Endothelial cell of umbilical vein (primary cell): ENCODE data around the gene CNRIP1.

Experiments
- EZH2 ChIP-seq: IDR thresholded peaks from 2 replicates; pipeline ENCODE4 v1.6.1; 2012; ENCODE audit warnings: borderline replicate concordance, low read depth, mild to moderate bottlenecking, moderate library complexity, low read length, inconsistent platforms; ENCODE audit not compliant: severe bottlenecking
- POLR2AphosphoS5 ChIP-seq: IDR thresholded peaks from 2 replicates; pipeline ENCODE4 v1.6.1; 2012; ENCODE audit warnings: low read depth, mild to moderate bottlenecking, control low read depth, low read length, moderate library complexity; ENCODE audit not compliant: insufficient read depth
- TF ChIP-seq, protein P1 (sequence below), 2 donors: IDR thresholded peaks; 1 replicate in 1 of 2; 2 replicates in 1 of 2; pipeline ENCODE4 v1.5.1; 2011; ENCODE audit warnings: low read length in 2 of 2, mild to moderate bottlenecking in 2 of 2, moderate library complexity in 2 of 2, control low read depth in 1 of 2, inconsistent platforms in 1 of 2, low read depth in 1 of 2; ENCODE audit not compliant: insufficient read depth in 1 of 2; ENCODE audit errors: extremely low read depth in 1 of 2

DNA sequence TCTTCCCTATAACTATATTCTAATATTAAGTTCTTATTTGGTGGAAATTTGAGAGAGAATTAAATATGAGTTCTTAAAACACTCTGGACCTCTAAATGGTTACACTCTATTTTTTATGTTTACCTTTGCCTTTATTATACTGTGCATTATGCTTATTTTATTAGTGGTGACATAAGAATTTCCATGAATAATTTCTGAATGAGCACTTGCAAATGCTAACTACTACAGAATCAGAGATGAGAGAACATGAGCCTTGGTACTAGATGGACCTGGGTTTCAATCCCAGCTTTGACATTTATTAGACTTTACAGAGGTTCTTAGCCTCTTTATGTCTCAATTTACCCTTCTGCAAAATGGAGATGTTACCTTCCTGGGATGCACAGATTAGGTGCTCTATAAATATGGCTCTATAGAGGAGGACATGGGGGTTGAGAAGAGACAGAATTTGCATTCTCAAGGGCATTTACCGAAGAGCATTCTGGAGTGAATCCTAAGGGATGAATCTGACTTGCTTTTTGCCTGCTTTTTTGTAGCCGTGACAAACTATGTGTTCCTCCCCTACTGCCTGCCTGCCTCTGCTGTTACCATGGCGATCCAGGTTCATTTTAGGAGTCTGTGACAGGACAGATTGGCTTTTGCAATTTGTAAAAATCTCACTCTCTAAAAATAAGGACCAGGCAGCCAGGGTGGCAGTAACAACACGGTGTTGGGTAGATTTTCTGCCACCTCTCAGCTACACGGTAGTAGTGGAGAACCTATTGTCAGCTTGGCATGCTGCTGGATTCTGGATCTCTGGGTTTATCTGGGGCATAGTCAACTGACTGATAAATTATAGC, 20.7 kb upstream of the CNRIP1 start:
- TF ChIP-seq, protein P1, sequence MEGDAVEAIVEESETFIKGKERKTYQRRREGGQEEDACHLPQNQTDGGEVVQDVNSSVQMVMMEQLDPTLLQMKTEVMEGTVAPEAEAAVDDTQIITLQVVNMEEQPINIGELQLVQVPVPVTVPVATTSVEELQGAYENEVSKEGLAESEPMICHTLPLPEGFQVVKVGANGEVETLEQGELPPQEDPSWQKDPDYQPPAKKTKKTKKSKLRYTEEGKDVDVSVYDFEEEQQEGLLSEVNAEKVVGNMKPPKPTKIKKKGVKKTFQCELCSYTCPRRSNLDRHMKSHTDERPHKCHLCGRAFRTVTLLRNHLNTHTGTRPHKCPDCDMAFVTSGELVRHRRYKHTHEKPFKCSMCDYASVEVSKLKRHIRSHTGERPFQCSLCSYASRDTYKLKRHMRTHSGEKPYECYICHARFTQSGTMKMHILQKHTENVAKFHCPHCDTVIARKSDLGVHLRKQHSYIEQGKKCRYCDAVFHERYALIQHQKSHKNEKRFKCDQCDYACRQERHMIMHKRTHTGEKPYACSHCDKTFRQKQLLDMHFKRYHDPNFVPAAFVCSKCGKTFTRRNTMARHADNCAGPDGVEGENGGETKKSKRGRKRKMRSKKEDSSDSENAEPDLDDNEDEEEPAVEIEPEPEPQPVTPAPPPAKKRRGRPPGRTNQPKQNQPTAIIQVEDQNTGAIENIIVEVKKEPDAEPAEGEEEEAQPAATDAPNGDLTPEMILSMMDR (IDR thresholded peaks at IDR 0.05; ENCODE audit: extremely low read depth in 1 of 2, insufficient read depth in 1 of 2, low read depth in 1 of 2, low read length in 2 of 2), result no peak
- TF ChIP-seq POLR2AphosphoS5 (no peak), EZH2 (no peak)
